ENCODE data around the gene PHF2.
"Not testable (repeated sequence)": the region's sequence is repeated elsewhere in the genome, so short reads cannot be mapped to it uniquely, and the experiment has no call there.

PHF2 gene

DNA sequence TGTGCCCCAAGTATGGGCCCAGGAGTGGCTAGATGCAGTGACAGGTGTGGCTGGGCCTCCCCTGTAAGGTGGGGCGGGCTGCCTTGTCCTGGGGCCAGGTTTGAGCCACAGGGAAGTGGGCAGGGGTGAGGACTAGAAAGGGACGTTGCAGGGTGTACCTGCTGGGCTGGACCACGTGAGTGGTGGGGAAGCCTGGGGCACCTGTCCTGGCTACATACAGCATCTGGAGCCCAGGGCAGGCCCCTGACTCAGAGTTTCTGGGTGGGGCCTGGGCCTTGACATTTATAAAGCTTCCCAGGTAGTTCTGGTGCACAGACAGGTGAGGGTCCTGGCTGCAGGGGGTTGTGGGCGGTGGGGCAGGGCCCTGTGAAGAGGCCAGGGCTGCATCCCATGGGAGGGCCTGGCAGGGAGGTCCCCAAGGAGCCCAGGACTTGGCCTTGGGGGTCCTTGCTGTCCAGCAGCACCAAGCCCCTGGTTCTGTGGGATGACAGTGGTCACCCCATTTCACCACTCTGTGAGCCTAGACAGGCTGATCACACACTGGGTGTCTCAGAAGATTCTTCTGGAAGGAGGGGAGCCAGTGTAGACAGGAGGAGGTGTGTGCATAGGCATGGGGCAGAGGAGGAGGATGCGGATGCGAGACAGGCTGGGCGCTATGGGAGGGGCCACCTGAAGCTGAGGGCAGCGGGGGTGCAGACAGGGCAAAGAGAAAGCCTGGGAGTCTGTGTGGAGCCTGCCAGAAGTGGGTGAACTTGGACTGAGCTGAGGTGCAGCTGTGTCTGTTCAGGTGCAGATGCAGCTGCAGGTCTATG is 94.0 kb downstream of the PHF2 start:
- no peaks in the 10 kb centered on the region for H3K27me3 ChIP-seq (ENCODE audit: insufficient read depth, poor library complexity, severe bottlenecking)
- no peak for DNase-seq (ENCODE audit: low read depth in 1 of 2, low spot score in 1 of 2)
- no peak overlapping the region for H3K27ac ChIP-seq (replicated peaks)
- TF ChIP-seq, protein P1, sequence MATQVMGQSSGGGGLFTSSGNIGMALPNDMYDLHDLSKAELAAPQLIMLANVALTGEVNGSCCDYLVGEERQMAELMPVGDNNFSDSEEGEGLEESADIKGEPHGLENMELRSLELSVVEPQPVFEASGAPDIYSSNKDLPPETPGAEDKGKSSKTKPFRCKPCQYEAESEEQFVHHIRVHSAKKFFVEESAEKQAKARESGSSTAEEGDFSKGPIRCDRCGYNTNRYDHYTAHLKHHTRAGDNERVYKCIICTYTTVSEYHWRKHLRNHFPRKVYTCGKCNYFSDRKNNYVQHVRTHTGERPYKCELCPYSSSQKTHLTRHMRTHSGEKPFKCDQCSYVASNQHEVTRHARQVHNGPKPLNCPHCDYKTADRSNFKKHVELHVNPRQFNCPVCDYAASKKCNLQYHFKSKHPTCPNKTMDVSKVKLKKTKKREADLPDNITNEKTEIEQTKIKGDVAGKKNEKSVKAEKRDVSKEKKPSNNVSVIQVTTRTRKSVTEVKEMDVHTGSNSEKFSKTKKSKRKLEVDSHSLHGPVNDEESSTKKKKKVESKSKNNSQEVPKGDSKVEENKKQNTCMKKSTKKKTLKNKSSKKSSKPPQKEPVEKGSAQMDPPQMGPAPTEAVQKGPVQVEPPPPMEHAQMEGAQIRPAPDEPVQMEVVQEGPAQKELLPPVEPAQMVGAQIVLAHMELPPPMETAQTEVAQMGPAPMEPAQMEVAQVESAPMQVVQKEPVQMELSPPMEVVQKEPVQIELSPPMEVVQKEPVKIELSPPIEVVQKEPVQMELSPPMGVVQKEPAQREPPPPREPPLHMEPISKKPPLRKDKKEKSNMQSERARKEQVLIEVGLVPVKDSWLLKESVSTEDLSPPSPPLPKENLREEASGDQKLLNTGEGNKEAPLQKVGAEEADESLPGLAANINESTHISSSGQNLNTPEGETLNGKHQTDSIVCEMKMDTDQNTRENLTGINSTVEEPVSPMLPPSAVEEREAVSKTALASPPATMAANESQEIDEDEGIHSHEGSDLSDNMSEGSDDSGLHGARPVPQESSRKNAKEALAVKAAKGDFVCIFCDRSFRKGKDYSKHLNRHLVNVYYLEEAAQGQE (IDR thresholded peaks at IDR 0.05; ENCODE audit: insufficient replicate concordance, low read depth), result no peak
- TF ChIP-seq POLR2AphosphoS5 (IDR thresholded peaks at IDR 0.05; ENCODE audit: low read depth) (no peak), GABPA (IDR thresholded peaks at IDR 0.05; ENCODE audit: low read depth) (no peak), SPI1 (IDR thresholded peaks at IDR 0.05; ENCODE audit: borderline replicate concordance, low read depth) (no peak)
- TF ChIP-seq, protein P2, sequence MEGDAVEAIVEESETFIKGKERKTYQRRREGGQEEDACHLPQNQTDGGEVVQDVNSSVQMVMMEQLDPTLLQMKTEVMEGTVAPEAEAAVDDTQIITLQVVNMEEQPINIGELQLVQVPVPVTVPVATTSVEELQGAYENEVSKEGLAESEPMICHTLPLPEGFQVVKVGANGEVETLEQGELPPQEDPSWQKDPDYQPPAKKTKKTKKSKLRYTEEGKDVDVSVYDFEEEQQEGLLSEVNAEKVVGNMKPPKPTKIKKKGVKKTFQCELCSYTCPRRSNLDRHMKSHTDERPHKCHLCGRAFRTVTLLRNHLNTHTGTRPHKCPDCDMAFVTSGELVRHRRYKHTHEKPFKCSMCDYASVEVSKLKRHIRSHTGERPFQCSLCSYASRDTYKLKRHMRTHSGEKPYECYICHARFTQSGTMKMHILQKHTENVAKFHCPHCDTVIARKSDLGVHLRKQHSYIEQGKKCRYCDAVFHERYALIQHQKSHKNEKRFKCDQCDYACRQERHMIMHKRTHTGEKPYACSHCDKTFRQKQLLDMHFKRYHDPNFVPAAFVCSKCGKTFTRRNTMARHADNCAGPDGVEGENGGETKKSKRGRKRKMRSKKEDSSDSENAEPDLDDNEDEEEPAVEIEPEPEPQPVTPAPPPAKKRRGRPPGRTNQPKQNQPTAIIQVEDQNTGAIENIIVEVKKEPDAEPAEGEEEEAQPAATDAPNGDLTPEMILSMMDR (IDR thresholded peaks at IDR 0.05; ENCODE audit: insufficient read depth, low read length), result no peak
- H3K4me3 ChIP-seq (replicated peaks; ENCODE audit: insufficient read depth, low read length), result no peak overlapping the region

DNA sequence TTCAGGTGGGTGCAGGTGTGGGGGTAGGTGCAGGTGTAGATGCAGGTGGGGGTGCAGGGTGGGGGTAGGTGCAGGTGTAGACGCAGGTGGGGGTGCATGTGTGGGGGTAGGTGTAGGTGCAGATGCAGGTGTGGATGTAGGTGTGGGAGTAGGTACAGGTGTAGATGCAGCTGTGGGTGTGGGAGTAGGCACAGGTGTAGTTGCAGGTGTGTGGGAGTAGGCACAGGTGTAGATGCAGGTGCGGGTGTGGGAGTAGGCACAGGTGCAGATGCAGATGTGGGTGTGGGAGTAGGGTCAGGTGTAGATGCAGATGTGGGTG is 94.6 kb downstream of the PHF2 start:
- no peak for DNase-seq (ENCODE audit: low read depth in 1 of 2, low spot score in 1 of 2)
- TF ChIP-seq, protein P2 (IDR thresholded peaks at IDR 0.05; ENCODE audit: insufficient read depth, low read length), result no peak
- no peak for TF ChIP-seq POLR2AphosphoS5 (IDR thresholded peaks at IDR 0.05; ENCODE audit: low read depth)
- no peak for TF ChIP-seq GABPA (IDR thresholded peaks at IDR 0.05; ENCODE audit: low read depth)
- no peak for TF ChIP-seq SPI1 (IDR thresholded peaks at IDR 0.05; ENCODE audit: borderline replicate concordance, low read depth)
- TF ChIP-seq, protein P1 (IDR thresholded peaks at IDR 0.05; ENCODE audit: insufficient replicate concordance, low read depth), result no peak
- Histone ChIP-seq H3K27ac (replicated peaks) (no peak overlapping the region), H3K27me3 (ENCODE audit: insufficient read depth, poor library complexity, severe bottlenecking) (no peaks in the 10 kb centered on the region), H3K4me3 (replicated peaks; ENCODE audit: insufficient read depth, low read length) (no peak overlapping the region)

DNA sequence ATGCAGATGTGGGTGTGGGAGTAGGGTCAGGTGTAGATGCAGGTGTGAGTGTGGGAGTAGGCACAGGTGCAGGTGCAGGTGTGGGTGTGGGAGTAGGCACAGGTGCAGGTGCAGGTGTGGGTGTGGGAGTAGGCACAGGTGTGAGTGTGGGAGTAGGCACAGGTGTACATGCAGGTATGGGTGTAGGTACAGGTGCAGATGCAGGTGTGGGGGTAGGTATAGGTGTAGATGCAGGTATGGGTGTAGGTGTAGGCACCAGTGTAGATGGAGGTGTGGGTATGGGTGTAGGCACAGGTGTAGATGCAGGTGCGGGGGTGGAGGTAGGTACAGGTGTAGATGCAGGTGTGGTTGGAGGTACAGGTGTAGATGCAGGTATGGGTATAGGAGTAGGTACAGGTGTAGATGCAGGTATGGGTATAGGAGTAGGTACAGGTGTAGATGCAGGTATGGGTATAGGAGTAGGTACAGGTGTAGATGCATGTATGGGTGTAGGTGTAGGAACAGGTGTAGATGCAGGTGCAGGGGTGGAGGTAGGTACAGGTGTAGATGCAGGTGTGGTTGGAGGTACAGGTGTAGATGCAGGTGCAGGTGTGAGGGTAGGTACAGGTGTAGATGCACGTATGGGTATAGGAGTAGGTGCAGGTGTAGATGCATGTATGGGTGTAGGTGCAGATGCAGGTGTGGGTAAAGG is 96.1 kb downstream of the PHF2 start:
- not testable (repeated sequence) for DNase-seq (ENCODE audit: low read depth in 1 of 2, low spot score in 1 of 2); H3K27me3 ChIP-seq (ENCODE audit: insufficient read depth, poor library complexity, severe bottlenecking); H3K27ac ChIP-seq (replicated peaks); H3K4me3 ChIP-seq (replicated peaks; ENCODE audit: insufficient read depth, low read length)

DNA sequence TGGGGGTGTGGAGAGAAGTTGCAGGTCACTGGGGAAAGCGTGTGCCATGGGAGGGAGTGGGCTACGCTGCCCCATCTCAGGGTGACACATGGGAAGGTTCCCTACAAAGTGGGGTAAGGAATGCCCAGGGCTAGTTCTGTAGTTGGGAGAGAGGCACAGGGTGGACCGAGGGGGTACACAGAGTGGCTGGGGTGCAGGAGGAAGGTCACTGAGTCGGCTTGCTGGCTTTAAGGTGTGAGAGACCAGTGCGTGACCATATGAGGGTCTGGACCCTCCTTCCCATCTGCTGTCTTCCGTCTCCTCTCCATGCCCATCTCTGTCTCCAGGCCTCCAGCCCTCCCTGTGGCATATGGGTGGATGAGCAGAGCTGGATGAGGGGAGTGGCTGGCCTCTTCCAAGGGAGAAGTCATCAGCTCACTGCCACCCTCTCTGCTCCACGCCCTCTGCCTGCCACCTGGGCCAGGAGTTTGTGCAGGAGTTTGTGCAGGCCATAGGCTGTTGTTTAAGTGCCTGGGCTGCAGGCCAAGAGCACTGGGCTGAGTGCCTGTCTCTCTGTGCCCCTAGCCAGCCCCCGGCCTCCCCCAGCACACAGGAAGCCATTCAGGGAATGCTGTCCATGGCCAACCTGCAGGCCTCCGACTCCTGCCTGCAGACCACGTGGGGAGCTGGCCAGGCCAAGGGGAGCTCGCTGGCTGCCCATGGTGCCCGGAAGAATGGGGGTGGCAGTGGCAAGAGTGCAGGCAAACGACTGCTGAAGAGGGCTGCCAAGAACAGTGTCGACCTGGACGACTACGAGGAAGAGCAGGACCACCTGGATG is 96.8 kb downstream of the PHF2 start:
- TF ChIP-seq GABPA (IDR thresholded peaks at IDR 0.05; ENCODE audit: low read depth), result no peak
- no peak for TF ChIP-seq SPI1 (IDR thresholded peaks at IDR 0.05; ENCODE audit: borderline replicate concordance, low read depth)
- TF ChIP-seq POLR2AphosphoS5 (IDR thresholded peaks at IDR 0.05; ENCODE audit: low read depth), result no peak
- TF ChIP-seq, protein P1 (IDR thresholded peaks at IDR 0.05; ENCODE audit: insufficient replicate concordance, low read depth), result no peak
- TF ChIP-seq, protein P2 (IDR thresholded peaks at IDR 0.05; ENCODE audit: insufficient read depth, low read length), result no peak
- no peak overlapping the region for H3K27ac ChIP-seq (replicated peaks)
- DNase-seq (ENCODE audit: low read depth in 1 of 2, low spot score in 1 of 2), result no peak
- H3K27me3 ChIP-seq (ENCODE audit: insufficient read depth, poor library complexity, severe bottlenecking), result no peaks in the 10 kb centered on the region
- H3K4me3 ChIP-seq (replicated peaks; ENCODE audit: insufficient read depth, low read length), result no peak overlapping the region
